ENCODE data around the gene TGFB2. TPM values are rescaled to one million over a fixed set of nuclear protein-coding genes. Genes with fewer than 3 reads are reported as not detected.

The TGFB2 gene
- total and polyA plus RNA-seq, 8 donors = 0.35 to 13.6 (median 2.3) TPM; not detected in 1

DNA sequence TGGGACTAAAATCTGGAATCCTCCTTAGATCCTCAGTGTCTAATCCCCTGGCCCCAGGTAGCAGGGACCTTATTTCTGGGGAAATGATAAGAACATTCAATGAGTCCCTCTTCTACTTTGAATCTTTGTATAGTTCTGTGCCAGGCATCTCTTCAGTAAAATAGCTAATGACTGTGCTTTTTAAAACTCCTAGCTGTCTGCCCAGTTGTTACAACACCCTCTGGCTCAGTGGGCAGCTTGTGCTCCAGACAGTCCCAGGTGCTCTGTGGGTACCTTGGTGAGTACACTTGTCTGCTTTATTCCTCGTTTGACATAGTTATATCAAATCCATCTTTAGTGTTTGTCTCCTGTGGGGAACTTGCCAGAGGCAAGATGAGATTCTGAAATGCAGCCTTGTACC is 18.0 kb downstream of the TGFB2 start:
- Histone ChIP-seq H3K4me3 (no peak overlapping the region), H3K27ac (peak overlapping the region in 1 of 5 donors; percentile 10), H3K9me3 (no peaks in the 10 kb centered on the region), H3K4me1 (peaks cover 20 to 53% (median 37%) of the 10 kb centered on the region in 4 donors), H3K27me3 (no peaks in the 10 kb centered on the region), H3K36me3 (no peaks in the 10 kb centered on the region)
- intact Hi-C loops (cut with DNase I; ENCODE audit: low total_unique reads) = no loop called here
- WGBS, 5 donors = 55 to 67% (median 59%) methylated on average over 1 of the region's 1 CpG
- TF ChIP-seq POLR2A (IDR thresholded peaks at IDR 0.05) = no peak
- no peak for DNase-seq

- whole genome bisulfite sequencing, 5 donors = 38 to 52% (median 48%) methylated on average over 8 of the region's 8 CpGs
- peak overlapping the region in 3 of 5 donors; percentile 8 to 52 (median 36) for H3K27ac ChIP-seq
- peak in 1 of 2 donors; percentile 42 for DNase-seq
Measured at GRCh38 chr1:218364028-218364710, 19.0 kb downstream of the TGFB2 start.

GRCh38 chr1:218365226-218365999 is 20.3 kb downstream of the TGFB2 start:
- Histone ChIP-seq H3K27me3 (no peaks in the 10 kb centered on the region), H3K4me3 (no peak overlapping the region), H3K9me3 (no peaks in the 10 kb centered on the region), H3K4me1 (peaks cover 25 to 60% (median 39%) of the 10 kb centered on the region in 4 donors), H3K27ac (peak overlapping the region in 4 of 5 donors; percentile 21 to 52 (median 31)), H3K36me3 (no peaks in the 10 kb centered on the region)
- 77 to 87% (median 80%) methylated on average over 15 of the region's 15 CpGs for WGBS, 5 donors
- no peak for DNase-seq
- intact Hi-C loops (cut with DNase I; ENCODE audit: low total_unique reads) = no loop called here
- peak in 1 of 3 donors; percentile 17 for TF ChIP-seq POLR2AphosphoS5 (IDR thresholded peaks at IDR 0.05)
- no peak for TF ChIP-seq CTCF (IDR thresholded peaks at IDR 0.05)

More at GRCh38 chr1:218364028-218364710, 19.0 kb downstream of the TGFB2 start:
- Histone ChIP-seq H3K9me3 (no peaks in the 10 kb centered on the region), H3K4me3 (no peak overlapping the region), H3K36me3 (no peaks in the 10 kb centered on the region), H3K27me3 (no peaks in the 10 kb centered on the region), H3K4me1 (peaks cover 20 to 53% (median 39%) of the 10 kb centered on the region in 4 donors)
- intact Hi-C loops (cut with DNase I; ENCODE audit: low total_unique reads) = no loop called here
- TF ChIP-seq EP300 (IDR thresholded peaks at IDR 0.05) = no peak
- TF ChIP-seq POLR2A (IDR thresholded peaks at IDR 0.05) = no peak
- no peak for TF ChIP-seq CTCF (IDR thresholded peaks at IDR 0.05)
- TF ChIP-seq POLR2AphosphoS5 (IDR thresholded peaks at IDR 0.05) = no peak

DNA sequence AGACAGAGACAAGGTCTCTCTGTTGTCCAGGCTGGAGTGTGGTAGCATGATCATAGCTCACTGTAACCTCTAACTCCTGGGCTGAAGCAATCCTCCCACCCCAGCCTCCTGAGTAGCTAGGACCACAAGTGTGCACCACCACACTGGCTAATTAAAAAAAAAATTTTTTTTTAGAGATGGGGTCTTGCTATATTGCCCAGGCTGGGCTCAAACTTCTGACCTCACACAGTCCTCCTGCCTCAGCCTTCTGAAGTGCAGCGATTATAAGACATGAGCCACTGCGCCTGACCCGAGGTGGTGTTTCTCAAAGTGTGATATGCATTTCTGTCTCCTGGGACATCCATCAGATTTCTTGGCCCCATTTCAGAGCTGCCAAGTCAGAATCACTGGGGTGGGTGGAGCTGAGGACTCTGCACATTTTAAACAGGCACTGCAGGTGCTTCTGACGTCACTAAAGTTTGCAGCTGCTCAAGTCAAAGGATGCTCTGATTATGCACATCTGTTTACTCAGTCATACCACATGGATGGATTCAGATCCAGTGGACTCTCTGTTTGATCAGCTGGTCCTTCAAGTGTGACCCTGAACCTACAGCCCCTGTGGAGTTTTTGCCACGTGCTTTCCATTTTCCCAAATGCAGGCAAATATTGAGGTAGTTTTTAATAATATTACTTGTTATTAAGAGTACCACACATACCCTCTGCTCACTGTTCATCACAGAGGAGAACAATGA is 21.4 kb downstream of the TGFB2 start:
- Histone ChIP-seq H3K36me3 (no peaks in the 10 kb centered on the region), H3K4me3 (no peak overlapping the region), H3K9me3 (no peaks in the 10 kb centered on the region), H3K27ac (peak overlapping the region in 2 of 5 donors; percentile 36 to 52), H3K27me3 (no peaks in the 10 kb centered on the region), H3K4me1 (peaks cover 25 to 63% (median 37%) of the 10 kb centered on the region in 4 donors)
- WGBS, 5 donors = 54 to 74% (median 67%) methylated on average over 5 of the region's 5 CpGs
- no peak for DNase-seq
- TF ChIP-seq CTCF (IDR thresholded peaks at IDR 0.05) (no peak), POLR2AphosphoS5 (IDR thresholded peaks at IDR 0.05) (no peak), EP300 (IDR thresholded peaks at IDR 0.05) (no peak), POLR2A (IDR thresholded peaks at IDR 0.05) (no peak)
- intact Hi-C loops (cut with DNase I; ENCODE audit: low total_unique reads) = no loop called here

Data from stomach (tissue), 9 donors.